Measurements from ENCODE around the gene DIP2A.

GRCh38 chr21:46424621-46425020 is 34.1 kb upstream of the DIP2A start:
- TF ChIP-seq CTCF (conservative IDR thresholded peaks at IDR 0.05) (no peak), ZFX (IDR thresholded peaks at IDR 0.05) (no peak)

All from C4-2B (cell line).